GM19351 (cell line): ENCODE measurements around the gene RGS11.
"Not testable (repeated sequence)": the region's sequence is repeated elsewhere in the genome, so short reads cannot be mapped to it uniquely, and the experiment has no call there.

ENCODE experiments used
- ATAC-seq: cut with Tn5 transposase; IDR thresholded peaks from one replicate; pipeline ENCODE4 v1.9.1; 2021; ENCODE audit warnings: mild to moderate bottlenecking, moderate library complexity; ENCODE audit not compliant: unreplicated experiment

The RGS11 gene

GRCh38 chr16:234468-235305 lies 41.1 kb downstream of the RGS11 start, which contains the start of gene FAM234A:
FAM234A (plus strand) TSS chr16:234821; CDS start chr16:254414, 19,593 bp downstream.
- ATAC-seq: peak; percentile 83

GRCh38 chr16:230949-231348 lies 44.8 kb downstream of the RGS11 start:
- no peak for ATAC-seq

GRCh38 chr16:230351-230750 lies 45.4 kb downstream of the RGS11 start:
- not testable (repeated sequence) for ATAC-seq

- ATAC-seq: no peak
Observed at GRCh38 chr16:229731-230281, 45.9 kb downstream of the RGS11 start.

- peak; percentile 89 for ATAC-seq
Observed at GRCh38 chr16:228852-229730, 46.7 kb downstream of the RGS11 start, which contains the start of gene LUC7L. LUC7L (minus strand) TSS chr16:229449; CDS start chr16:229339, 110 bp downstream.

GRCh38 chr16:228151-228851 lies 47.4 kb downstream of the RGS11 start:
- ATAC-seq: peak; percentile 27

GRCh38 chr16:220021-220420 lies 55.7 kb downstream of the RGS11 start:
- no peak for ATAC-seq
